GM18909 (cell line): ENCODE measurements around the gene CNGA3.
"Not testable (repeated sequence)": the region's sequence is repeated elsewhere in the genome, so short reads cannot be mapped to it uniquely, and the experiment has no call there.

Experiments
- ATAC-seq: cut with Tn5 transposase; IDR thresholded peaks from one replicate; pipeline ENCODE4 v1.9.1; 2021; ENCODE audit warnings: mild to moderate bottlenecking; ENCODE audit not compliant: unreplicated experiment, poor library complexity

Gene CNGA3

DNA sequence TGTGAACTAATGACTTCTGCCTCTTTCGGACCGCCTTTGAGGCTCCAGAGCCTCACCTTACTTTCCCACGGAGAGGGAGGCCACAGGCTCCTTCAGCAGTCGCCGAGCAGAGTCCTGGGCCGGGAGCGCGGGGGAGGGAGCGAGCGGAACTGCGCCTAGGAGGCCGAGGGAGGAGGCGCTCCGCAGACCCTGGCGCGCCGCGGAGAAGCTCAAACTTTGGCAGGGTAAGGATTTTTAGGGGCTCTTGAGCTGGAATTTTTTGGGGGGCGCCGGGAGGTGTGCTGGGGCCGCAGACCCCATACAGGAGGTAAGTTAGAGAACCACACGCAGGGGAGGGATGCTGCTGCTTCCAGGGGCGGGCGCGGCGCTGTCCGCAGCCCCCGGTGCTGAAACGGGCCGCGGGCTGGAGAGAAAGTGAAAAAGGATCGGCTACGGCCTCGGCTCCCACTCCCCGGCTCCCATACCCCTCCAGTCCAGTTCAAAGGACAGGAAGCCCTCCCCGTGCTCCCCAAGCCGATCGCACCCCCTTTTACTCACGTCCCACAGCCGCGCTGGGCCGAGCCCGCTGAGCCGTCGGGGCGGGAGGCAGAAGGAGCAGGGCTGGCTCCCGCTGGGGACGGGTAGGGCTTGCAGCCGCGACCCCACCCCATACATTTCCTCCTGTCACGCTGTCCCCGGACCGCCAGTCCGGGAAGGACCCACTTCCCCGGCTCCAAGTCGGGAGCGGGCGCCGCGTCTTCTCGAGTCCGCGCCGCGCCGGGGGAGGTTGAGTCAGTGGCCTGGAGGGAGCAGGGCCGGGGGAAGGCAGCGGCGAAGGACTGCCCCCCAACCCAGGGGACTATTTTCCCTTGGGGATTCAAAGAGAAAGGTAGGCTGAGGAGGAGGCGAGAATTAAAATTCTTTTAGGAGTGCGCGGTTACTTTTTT lies at the start of gene CNGA3:
Gene CNGA3, plus strand, starts transcription at position 146 of the 926 bp plus-strand sequence. CDS start 23,520 bp downstream, outside the sequence.
- no peak for ATAC-seq

DNA sequence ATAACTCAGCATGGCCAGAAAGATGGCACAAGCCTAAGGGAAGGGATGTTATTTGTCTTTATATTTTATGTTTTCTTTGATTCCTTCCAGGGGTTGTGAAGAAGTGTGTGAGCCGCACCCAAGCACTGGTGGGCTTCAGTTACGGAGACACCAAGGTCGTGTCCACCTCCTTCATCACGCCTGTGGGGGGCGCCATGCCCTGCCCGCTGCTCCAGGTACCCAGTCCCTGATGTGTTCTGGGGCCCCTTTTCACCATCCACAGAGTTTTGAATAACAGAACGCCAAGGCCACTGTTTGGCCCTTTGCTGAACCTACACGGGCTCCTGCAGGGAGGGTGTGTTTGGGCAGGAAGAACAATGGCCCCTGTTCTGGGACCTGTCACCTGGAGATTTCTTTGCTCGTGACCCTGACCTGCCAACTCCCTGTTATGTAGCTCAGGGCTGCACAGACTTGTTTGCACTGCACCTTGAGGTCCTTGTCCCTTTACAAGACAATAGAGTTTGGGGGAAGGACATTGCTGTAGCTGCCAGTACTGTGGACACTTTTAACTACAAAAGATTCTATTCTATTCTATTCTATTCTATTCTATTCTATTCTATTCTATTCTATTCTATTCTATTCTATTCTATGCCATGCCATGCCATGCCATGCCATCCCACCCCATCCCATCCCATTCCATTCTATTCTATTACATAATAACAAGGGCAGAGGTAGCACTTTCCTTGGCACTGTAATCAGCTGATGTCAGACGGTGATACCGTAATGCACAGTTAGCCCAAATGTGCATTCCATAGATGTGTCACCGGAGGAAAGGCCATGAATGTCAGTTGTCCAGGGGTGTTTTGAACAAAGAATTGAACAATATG lies 48.2 kb upstream of the CNGA3 start:
- no peak for ATAC-seq

DNA sequence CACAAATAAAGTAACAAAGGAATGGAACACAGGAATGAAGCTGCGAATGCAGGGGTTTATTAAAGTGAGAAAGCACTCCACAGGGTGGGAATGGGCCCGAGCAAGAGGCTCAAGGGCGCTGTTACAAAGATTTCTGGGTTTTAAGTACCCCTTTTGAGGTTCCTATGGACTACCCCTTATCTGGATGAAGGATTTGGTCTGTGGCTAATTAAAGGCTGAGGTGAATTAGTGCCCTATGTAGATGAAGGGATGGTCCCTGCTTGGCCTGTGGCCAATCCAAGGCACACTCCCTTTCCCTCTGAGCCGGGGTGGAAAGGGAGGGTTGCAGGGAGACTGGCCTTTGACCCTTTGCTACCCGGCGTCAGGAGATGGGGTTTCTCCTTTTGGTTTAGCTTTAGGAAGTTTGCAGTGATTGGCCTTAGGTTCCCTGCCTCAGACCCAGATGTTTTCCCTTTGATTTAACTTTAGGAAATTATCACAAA lies 47.5 kb upstream of the CNGA3 start:
- no peak for ATAC-seq

DNA sequence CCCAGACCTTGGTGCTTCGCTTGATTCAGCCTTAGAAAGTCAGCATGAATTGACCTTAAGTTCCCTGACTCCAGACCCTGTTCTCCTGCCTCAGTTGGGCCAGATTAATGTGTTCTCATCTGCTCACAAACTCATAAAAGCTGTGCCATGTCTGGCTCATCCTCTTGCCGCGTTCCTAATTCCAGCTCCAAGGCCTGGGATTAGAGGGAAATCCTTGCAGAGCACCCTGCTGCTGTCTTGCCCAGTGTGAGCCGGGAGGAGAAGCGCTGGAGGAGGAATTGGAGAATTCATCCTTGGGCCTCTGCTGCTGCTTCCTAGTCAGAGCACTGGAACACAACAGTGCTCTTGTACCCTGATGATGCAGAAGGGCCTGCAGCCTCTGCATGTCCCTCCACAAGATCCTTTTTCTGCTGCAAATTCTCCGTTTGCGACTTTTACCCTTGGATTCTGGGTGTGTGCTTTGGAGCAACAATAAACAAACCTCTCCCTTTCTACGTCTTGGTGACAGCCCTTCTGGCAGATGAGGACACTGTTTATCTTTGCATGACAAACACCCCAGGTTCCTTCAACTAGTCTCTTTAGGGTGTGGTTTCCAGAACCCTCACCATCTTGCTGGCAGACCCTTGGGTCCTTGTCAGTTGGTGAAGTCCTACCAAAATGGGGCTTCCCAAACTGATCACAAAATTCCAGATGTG lies 46.9 kb upstream of the CNGA3 start:
- ATAC-seq: no peak

- ATAC-seq: no peak
Observed at GRCh38 chr2:98300141-98300874, 45.9 kb upstream of the CNGA3 start.

DNA sequence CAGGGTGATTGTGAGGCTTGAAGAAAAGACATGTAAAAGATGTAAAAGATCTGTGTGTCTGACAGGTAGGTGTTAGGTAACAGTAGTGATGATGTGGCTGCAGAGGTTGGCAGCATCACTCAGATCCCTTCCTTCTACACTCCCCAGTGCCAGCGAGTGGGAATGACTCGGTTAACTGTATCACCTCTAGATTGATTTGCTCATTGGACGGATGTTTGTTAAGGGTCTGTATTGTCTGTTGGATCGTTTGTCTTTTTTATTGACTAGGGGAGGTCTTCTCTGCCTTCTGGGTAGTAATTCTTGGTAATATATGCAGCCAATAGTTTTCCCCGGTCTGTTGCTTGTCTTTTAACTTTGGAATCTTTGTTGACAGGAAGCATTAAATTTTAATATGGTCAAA lies 44.8 kb upstream of the CNGA3 start:
- no peak for ATAC-seq

DNA sequence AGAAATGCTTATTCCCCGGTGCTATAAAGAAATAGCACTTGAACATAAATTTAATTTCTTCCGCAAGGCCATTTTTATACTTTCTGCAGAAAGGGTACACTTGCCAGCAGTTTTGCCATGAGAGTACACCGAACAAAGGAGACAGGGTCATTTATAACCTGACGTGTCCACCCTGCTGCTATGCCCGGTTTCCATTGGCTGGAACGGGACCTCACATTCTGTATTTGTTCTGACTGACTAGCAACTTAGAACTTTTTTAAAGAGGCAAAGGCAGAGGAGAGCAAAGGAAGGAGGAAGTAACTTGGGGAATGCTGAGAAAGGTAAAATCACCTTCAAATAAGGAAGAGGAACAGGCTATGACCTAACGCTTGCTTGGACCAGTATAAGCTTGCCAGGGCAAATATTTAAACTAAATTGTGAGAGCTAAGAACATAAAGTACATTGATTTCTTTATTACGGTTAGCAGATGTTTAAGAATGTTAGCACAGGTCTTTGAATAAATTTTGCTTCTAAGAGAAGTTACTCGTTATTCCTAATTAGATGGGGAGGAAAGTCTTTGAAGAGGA lies 39.0 kb upstream of the CNGA3 start:
- ATAC-seq: not testable (repeated sequence)

GRCh38 chr2:98308068-98308467 lies 38.2 kb upstream of the CNGA3 start:
- ATAC-seq: no peak

- ATAC-seq: no peak
Observed at GRCh38 chr2:98308532-98308931, 37.7 kb upstream of the CNGA3 start.

DNA sequence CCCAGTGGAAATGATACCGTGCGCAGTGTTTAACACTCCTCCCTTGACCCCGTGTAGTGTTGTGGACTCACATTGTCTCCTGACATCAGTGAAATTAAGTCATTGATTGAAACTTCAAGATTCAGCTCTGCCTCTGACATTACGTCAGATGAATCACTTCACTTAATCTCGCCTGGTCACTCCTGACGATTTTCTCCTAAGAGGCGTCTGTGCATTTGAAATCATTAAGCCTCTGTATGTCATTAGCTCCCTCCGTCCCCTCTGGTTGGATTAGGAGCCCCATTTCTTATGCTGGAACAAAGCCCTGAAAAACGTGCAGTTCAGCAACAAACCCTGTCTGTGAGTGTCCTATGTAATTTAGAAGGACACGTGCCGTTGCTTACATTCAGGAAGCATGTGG lies 36.7 kb upstream of the CNGA3 start:
- ATAC-seq: no peak

DNA sequence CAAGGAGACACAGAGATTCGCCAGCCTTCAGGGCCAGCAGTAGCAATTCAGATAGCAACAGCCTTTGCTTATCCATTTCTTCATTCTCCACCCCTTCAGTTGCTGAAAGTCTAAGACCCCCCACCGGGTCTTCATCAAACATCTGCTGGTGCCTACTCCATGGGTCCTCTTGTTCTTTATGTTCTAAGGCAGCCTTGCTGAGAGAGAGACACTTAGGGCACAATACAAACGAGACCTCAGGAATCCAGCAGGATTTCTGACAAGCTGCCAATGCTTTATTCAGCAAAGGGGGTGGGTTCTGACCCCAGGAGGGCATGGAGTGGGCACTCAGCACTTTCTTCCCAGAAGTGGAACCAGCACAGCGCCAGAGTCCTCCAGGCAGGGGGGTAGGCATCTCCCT lies 36.2 kb upstream of the CNGA3 start:
- ATAC-seq: no peak

- no peak for ATAC-seq
Observed at GRCh38 chr2:98311090-98311489, 35.2 kb upstream of the CNGA3 start.

GRCh38 chr2:98311771-98312545 lies 34.3 kb upstream of the CNGA3 start:
- ATAC-seq: no peak

DNA sequence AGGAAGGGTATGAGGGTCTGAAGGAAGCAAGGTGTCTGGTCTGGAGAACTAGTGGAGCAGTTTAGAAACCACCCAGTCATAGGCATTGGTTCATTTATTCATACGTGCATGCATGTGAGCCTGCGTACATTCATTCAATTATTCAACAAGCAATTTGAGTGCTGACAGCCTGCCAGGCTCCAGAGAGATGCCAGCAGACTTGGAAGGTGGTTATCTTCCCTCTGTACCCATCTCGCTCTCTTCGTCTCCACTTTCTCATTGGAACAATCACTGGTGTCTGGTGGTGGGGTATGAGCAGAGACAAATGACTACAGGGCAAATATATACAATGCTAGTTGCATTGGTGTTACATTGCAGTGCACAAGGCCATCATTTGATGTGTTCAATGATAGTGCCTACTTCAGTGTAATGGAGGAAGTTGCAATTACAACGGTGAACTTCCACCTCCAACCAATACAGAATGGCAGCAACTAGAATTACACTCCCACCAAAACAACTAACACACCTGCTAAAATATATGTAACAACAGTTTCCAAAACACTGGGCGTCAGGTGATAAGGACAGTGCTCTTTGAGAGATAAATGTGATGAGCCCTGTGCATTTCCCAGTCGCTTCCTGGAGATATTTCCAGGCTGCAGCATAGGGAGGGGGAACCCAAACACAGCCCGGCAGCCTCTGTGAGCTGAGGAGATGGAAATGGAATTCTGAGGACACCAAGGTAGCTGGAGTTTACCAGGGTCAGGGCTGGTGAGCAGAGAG lies 32.6 kb upstream of the CNGA3 start:
- no peak for ATAC-seq

GRCh38 chr2:98314251-98314650 lies 32.0 kb upstream of the CNGA3 start:
- no peak for ATAC-seq

GRCh38 chr2:98315957-98316356 lies 30.3 kb upstream of the CNGA3 start:
- ATAC-seq: no peak

- no peak for ATAC-seq
Observed at GRCh38 chr2:98317214-98317613, 29.0 kb upstream of the CNGA3 start.

- ATAC-seq: not testable (repeated sequence)
Observed at GRCh38 chr2:98320171-98320570, 26.1 kb upstream of the CNGA3 start.
